NOMO-1 (cell line): Measurements from ENCODE around the gene SHROOM3.

ENCODE experiments used
- DNase-seq, 2 experiments: peaks; one replicate each; lab custom pipeline; 2025; ENCODE audit not compliant: unreplicated experiment in 2 of 2; lab: John Stamatoyannopoulos, UW

SHROOM3 gene

DNA sequence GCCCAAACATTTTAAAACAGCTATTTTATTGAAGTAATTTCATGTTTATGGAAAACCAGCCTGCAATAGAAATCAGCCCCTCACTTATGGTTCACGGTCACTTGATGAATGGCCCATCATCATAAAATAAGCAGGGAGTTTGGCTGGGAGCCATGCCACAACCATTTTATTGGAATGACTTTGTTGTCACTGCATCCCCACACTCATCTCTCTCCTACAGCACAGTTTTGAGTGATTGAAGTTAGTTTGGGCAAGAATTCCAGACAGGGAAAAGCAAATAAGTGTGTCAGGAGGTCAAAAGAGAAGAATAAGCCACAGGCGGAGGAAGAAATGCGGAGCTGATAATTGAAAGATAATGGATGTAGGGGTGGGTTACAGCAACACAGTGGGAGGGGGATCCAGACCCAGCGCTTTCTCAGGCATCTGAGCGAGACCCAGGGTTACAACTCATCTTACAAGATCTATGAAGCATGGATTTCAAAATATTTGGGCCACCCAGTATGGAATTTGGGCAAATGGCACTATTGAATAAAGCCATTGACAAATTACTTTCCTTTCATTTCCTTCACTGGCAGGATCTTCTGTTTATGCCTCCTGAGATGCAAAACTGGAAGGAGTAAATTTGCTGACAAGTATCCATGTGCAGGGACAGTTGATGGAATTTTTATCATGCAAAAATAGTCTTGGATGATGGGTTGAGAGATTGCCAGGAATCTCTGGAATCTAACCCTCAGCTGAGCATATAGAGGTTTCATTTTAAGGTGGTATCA lies 100.8 kb downstream of the SHROOM3 start:
- no peak for DNase-seq

DNA sequence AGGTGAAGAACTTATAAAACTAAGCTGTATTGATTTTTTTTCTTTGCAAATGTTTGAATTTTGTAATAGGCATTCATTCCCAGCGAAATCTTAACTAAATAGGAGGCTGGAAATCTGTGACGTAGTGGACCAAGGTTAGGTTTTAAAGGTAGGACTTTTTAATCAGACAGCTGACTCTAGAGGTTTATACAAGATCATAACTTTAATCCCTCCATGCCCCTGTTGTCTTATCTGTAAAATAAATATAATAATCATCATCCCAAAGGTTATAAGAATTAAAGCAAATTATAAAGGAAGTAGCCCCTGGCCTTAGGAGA lies 101.3 kb downstream of the SHROOM3 start:
- DNase-seq, result no peak

DNA sequence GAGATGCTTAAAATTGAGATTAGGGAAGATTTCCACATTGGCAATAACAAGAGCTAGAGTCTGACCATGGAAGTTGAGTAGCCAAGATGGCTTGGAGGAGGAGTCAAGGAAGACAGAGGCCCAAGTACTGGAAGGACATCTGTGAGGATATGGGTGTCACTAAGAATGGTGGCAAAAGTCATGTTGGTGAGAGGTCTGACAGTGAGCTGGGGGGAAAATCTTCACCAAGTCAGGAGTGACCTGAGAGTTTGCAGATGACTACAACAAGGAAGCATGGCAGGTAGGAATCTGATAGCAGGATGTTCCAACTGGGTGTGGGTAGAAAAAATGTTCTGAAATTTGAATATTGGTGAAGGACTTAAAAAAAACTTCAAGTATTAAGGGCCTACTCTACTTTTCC lies 103.3 kb downstream of the SHROOM3 start:
- DNase-seq, result no peak

DNA sequence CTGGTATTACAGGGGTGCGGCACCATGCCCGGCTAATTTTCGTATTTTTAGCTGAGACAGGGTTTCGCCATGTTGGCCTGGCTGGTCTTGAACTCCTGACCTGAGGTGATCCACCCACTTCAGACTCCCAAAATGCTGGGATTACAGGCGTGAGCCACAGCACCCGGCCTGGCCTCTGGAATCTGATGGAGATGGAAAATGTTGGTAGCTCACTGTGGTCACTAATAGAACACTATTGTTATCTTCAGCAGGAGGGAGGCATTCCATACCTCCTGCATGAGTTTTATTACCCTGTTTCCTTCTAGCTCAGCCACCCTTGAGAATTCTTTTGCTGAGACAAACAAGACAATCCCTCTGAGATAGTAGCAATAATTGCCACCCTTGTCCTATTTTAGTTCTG lies 105.0 kb downstream of the SHROOM3 start:
- no peak for DNase-seq

GRCh38 chr4:76540486-76540885 lies 105.5 kb downstream of the SHROOM3 start:
- DNase-seq, result no peak

DNA sequence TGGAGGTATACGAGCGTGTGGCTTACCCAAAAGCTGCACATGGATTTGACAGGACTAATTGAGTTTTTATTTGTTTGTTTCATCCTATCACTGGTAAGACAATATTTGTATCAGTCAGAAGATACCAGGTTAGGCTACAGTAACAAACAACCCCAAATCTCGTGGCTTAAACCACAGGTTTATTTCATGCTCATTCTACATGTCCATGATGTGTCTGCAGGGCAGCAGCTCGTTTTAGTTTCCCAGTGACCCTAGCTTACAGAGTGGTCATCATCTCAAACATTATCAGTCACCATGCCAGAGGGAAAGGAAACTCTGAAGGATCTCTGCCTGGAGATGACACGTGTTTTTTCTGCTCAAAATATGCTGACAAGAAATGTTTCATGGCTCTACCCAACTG lies 108.3 kb downstream of the SHROOM3 start:
- no peak for DNase-seq

DNA sequence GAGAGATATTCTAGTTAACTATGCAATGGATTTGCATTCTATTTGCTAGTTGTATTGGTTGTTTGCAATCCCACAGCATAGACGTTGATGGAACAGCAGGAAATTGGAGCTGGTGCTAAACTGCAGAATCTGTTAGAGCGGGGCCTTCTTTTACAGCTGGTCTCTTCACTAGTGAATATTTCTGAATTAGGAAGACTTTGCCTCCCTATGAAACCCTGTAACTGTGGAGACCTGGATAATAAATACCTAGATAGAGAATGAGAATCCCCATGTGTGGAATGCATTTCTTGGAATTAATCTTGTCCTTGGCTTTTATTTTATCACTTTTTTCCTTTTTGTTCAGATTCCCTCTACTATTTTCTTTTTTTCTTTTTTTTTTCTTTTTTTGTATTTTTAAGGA lies 109.7 kb downstream of the SHROOM3 start:
- DNase-seq, result no peak

DNA sequence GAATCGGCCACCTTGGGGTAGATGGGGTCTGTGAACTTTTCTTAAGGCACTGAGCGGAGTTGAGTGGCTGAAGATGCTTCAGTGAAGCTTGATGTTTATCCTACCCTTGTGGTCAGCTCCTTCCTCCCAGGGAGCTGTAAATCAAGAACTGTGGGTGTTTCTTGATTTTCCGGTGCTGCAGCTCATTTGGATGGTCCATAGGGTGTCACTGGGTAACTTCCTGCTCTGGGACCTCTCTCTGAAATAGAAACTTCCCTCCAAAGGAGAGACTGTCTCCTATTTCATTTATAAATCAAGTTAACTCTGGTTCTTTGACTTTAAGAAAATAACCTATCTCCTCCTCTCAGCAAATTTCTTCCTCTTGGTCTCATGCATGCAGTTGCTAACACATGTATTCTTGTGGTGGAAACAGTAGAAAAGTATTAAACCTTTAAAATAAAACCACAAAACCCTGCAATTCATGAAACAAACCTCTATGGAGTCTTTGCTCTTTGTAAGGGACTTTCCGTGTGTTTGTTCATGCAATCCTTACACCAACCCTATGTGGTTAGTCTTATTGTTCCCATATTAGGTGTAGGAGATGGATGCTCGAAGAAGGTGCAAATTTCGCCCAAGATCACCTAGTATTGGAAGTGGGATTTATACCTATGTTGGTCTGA lies 110.3 kb downstream of the SHROOM3 start:
- DNase-seq, result peak; percentile 63 to 85

- DNase-seq, result no peak
Observed at GRCh38 chr4:76546327-76546726, 111.3 kb downstream of the SHROOM3 start.

- DNase-seq, result peak in 1 of 2 experiments; percentile 11
Observed at GRCh38 chr4:76546759-76547742, 112.0 kb downstream of the SHROOM3 start.

- DNase-seq, result no peak
Observed at GRCh38 chr4:76548704-76549103, 113.7 kb downstream of the SHROOM3 start.

DNA sequence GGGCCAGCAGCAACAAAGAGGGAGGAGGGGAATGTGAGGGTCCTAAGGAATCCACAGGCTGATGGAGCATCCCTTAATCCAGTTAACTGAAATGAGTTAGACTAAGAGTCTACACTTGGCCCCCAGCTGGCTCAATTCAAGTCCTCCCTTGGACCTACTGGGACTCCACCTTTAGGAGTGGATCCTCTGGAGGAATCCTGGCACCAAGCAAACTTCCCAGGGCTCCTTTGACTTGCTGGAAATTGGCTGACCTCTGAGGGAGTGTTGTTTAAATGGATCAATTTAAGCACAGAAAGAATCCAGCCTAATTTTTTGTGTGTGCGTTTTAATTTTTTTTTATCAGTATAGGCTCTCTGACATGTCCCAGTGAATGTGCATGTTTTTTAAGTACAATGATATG lies 114.7 kb downstream of the SHROOM3 start:
- DNase-seq, result no peak

DNA sequence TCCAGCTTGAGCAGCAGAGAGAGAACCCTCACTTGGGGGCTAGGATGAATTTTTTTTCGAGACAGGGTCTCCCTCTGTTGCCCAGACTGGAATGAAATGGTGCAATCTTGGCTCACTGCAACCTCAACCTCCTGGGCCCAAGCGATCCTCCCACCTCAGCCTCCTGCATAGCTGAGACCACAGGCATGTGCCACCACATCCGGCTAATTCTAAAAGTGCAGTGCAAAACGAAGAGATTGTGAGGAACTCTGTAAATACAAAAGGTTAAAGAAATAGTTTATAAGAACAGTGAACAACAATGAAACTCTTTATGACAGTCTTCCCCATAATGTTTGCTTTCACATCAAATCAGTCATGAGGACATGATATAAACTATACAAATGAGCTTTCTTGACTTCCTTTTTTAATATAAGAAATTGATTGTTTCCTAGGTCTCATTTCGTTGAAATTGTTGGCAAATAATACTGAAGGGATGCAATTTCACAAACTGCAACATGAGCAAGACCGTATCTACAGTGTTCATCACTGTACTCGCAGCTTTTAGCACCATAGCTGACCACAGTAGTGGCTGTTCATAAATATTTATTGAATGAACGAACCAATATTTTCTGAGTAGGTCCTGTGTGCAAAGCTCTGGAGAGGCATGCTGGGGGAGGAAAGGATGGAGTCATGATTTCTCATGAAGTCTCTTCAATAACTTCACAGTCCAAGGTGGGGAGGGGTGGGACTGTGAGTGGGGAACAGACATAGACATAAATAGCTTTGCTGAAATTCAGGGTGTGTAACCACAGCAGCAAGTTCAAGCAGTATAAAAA lies 116.1 kb downstream of the SHROOM3 start:
- DNase-seq, result no peak

GRCh38 chr4:76554630-76555029 lies 119.6 kb downstream of the SHROOM3 start:
- DNase-seq, result no peak

- DNase-seq, result no peak
Observed at GRCh38 chr4:76556452-76556851, 121.4 kb downstream of the SHROOM3 start.

DNA sequence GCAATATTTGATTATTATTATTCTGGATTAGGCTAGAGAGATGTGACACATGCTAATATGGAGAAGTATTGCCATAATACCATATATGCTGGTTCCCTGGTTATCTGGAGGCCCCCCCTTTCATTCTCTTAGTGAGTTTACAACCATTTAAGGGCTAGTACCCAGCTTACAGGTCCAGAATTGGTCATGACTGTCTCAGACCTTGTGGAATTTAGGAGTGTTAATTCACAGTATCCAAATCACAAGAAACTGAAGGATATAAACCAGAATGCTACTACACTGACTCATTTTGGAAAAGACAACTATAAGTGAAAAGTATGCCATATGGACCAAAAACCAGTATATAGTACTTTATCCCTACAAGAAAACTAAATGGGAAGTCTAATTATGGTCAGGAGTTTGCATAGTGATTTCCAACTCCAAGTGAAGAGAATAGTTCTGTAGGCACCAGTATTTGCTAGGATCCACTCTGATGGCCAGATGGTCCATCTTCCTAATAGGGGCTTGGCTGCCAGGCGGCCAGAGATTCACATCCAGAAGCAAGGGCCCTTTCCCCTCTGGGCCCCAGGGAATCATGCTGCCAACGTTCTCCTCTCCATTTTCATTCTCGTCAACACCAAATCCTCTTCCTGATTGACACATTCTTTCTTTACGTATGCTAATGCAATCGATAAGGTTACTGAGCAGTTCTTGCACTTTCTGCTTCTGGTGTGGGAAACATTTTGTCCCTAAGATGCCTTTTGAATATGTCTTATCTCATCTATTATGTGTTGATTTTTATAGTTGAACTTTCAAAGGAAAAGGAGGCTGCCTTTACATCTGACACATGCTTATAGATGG lies 123.6 kb downstream of the SHROOM3 start:
- no peak for DNase-seq

- DNase-seq, result no peak
Observed at GRCh38 chr4:76559236-76560071, 124.4 kb downstream of the SHROOM3 start.

- DNase-seq, result no peak
Observed at GRCh38 chr4:76562161-76562560, 127.1 kb downstream of the SHROOM3 start.
